GM21367 (cell line): ENCODE measurements around the gene CCR2.

Experiments
- ATAC-seq: cut with Tn5 transposase; IDR thresholded peaks from one replicate; pipeline ENCODE4 v1.9.1; 2021; ENCODE audit not compliant: unreplicated experiment

CCR2 gene

GRCh38 chr3:46354478-46354877, 567 bp downstream of the CCR2 start:
- ATAC-seq: no peak

- ATAC-seq: no peak
These were observed 1.1 kb downstream of the CCR2 start for GRCh38 chr3:46354984-46355383.

GRCh38 chr3:46356276-46356675, 2.4 kb downstream of the CCR2 start:
- no peak for ATAC-seq

- no peak for ATAC-seq
These were observed 3.0 kb downstream of the CCR2 start for GRCh38 chr3:46356909-46357308.

- no peak for ATAC-seq
These were observed 4.6 kb downstream of the CCR2 start for GRCh38 chr3:46358466-46358865.

GRCh38 chr3:46359733-46360493, 6.0 kb downstream of the CCR2 start:
- peak; percentile 49 for ATAC-seq

- ATAC-seq: no peak
These were observed 7.0 kb downstream of the CCR2 start for GRCh38 chr3:46360907-46361306.

GRCh38 chr3:46361408-46362283, 7.7 kb downstream of the CCR2 start:
- ATAC-seq: no peak

- ATAC-seq: no peak
These were observed 11.1 kb downstream of the CCR2 start for GRCh38 chr3:46365041-46365440.

- no peak for ATAC-seq
These were observed 12.0 kb downstream of the CCR2 start for GRCh38 chr3:46365737-46366524.

- ATAC-seq: no peak
These were observed 13.9 kb downstream of the CCR2 start for GRCh38 chr3:46367811-46368210.

GRCh38 chr3:46368569-46368968, 14.7 kb downstream of the CCR2 start:
- peak; percentile 40 for ATAC-seq

- ATAC-seq: no peak
These were observed 15.2 kb downstream of the CCR2 start for GRCh38 chr3:46369151-46369550.

- ATAC-seq: no peak
These were observed 15.8 kb downstream of the CCR2 start for GRCh38 chr3:46369675-46370132.

- no peak for ATAC-seq
These were observed 17.1 kb downstream of the CCR2 start, which contains the start of gene CCR5 for GRCh38 chr3:46370839-46371518. Gene CCR5 (plus strand): TSS chr3:46370946. CDS start chr3:46372903, 1,957 bp downstream.

GRCh38 chr3:46371519-46372340, 17.8 kb downstream of the CCR2 start:
- no peak for ATAC-seq

- ATAC-seq: no peak
These were observed 18.8 kb downstream of the CCR2 start for GRCh38 chr3:46372492-46373359.

- no peak for ATAC-seq
These were observed 20.8 kb downstream of the CCR2 start for GRCh38 chr3:46374755-46375154.

GRCh38 chr3:46375218-46375617, 21.3 kb downstream of the CCR2 start:
- ATAC-seq: no peak
